ENCODE results near the gene TRAF3IP3.

- TF ChIP-seq POLR2AphosphoS5 (IDR thresholded peaks at IDR 0.05) (no peak), CTCF (IDR thresholded peaks at IDR 0.05) (no peak)
These were observed 18.7 kb upstream of the TRAF3IP3 start for GRCh38 chr1:209737118-209737505.
